HG02981 (cell line): ENCODE results near the gene IFFO2.

Experiments used
- ATAC-seq: cut with Tn5 transposase; IDR thresholded peaks from one replicate; pipeline ENCODE4 v1.9.1; 2021; ENCODE audit warnings: mild to moderate bottlenecking, moderate library complexity; ENCODE audit not compliant: unreplicated experiment

Gene IFFO2

GRCh38 chr1:18956193-18957135 is at the start of gene IFFO2:
Gene IFFO2 (minus strand): TSS chr1:18956676. CDS start chr1:18956332, 344 bp downstream.
- ATAC-seq, result peak; percentile 52

- no peak for ATAC-seq
Observed at GRCh38 chr1:19006000-19006399, 49.5 kb upstream of the IFFO2 start.

GRCh38 chr1:19003371-19004290 is 47.2 kb upstream of the IFFO2 start:
- no peak for ATAC-seq

GRCh38 chr1:19000065-19000464 is 43.6 kb upstream of the IFFO2 start:
- no peak for ATAC-seq

- ATAC-seq, result no peak
Observed at GRCh38 chr1:18999359-18999758, 42.9 kb upstream of the IFFO2 start.

GRCh38 chr1:18998016-18998724 is 41.7 kb upstream of the IFFO2 start:
- ATAC-seq, result no peak

- ATAC-seq, result no peak
Observed at GRCh38 chr1:18997508-18997907, 41.0 kb upstream of the IFFO2 start.

GRCh38 chr1:18996548-18997177 is 40.2 kb upstream of the IFFO2 start:
- no peak for ATAC-seq

GRCh38 chr1:18994381-18994780 is 37.9 kb upstream of the IFFO2 start:
- no peak for ATAC-seq

GRCh38 chr1:18992646-18993045 is 36.2 kb upstream of the IFFO2 start:
- ATAC-seq, result no peak

- no peak for ATAC-seq
Observed at GRCh38 chr1:18991585-18991984, 35.1 kb upstream of the IFFO2 start.

GRCh38 chr1:18989896-18990295 is 33.4 kb upstream of the IFFO2 start:
- ATAC-seq, result no peak

GRCh38 chr1:18989176-18989799 is 32.8 kb upstream of the IFFO2 start:
- ATAC-seq, result no peak

GRCh38 chr1:18981242-18981641 is 24.8 kb upstream of the IFFO2 start:
- ATAC-seq, result no peak

GRCh38 chr1:18978706-18979105 is 22.2 kb upstream of the IFFO2 start:
- no peak for ATAC-seq

GRCh38 chr1:18977428-18977827 is 21.0 kb upstream of the IFFO2 start:
- no peak for ATAC-seq

- ATAC-seq, result no peak
Observed at GRCh38 chr1:18976096-18976495, 19.6 kb upstream of the IFFO2 start.

- ATAC-seq, result no peak
Observed at GRCh38 chr1:18974606-18975005, 18.1 kb upstream of the IFFO2 start.

GRCh38 chr1:18974005-18974404 is 17.5 kb upstream of the IFFO2 start:
- no peak for ATAC-seq

- ATAC-seq, result no peak
Observed at GRCh38 chr1:18973446-18973955, 17.0 kb upstream of the IFFO2 start.
